Cardiac muscle cell (in vitro differentiated cells and primary cell): ENCODE data around the gene TCF12. TPM values are rescaled to one million over a fixed set of nuclear protein-coding genes. Genes with fewer than 3 reads are reported as not detected.
A peak's percentile ranks its signal among the peaks of the same experiment; 100 is the strongest.

Experiments used
- DNase-seq, 2 donors: peaks; one replicate each; pipeline versions ENCODE4 v3.0.0 to v3.0.0-alpha.2; 2010 to 2017; ENCODE audit warnings: low read depth in 1 of 2, low spot score in 1 of 2
- H3K27ac ChIP-seq: fragments of 200-600 bp; sonication (generic); 2 replicates; pipeline ENCODE4 v1.5.1; 2016
- H3K27me3 ChIP-seq: fragments of 200-600 bp; sonication (generic); 2 replicates; pipeline ENCODE4 v1.6.0; 2016; ENCODE audit warnings: control low read depth
- H3K36me3 ChIP-seq: fragments of 200-600 bp; sonication (generic); 2 replicates; pipeline ENCODE4 v1.5.1; 2016; ENCODE audit warnings: control low read depth
- H3K4me1 ChIP-seq: fragments of 200-600 bp; sonication (generic); 2 replicates; pipeline ENCODE4 v1.8.1; 2017; ENCODE audit warnings: low read depth, mild to moderate bottlenecking, mixed run types
- H3K4me3 ChIP-seq: fragments of 200-600 bp; sonication (generic); 2 replicates; pipeline ENCODE4 v1.5.1; 2016; ENCODE audit warnings: mild to moderate bottlenecking
- H3K9me3 ChIP-seq: fragments of 200-600 bp; sonication (generic); 2 replicates; pipeline ENCODE4 v1.5.1; 2017; ENCODE audit warnings: low read depth, mild to moderate bottlenecking, control low read depth
- polyA plus RNA-seq: library from polyadenylated mRNA; unstranded; fragments of >200 nt; fragmentation: Nextera tagmentation; extraction: Ambion mirVana; gene quantifications from 2 replicates; pipeline ENCODE4 v1.2.1, GENCODE V29; 2016
- total RNA-seq: library from RNA; depleted of rRNA; stranded (reverse); fragments of >200 nt; gene quantifications from 2 replicates; pipeline ENCODE4 v1.2.3, GENCODE V29; 2016
- TF ChIP-seq, protein P1 (sequence below): IDR thresholded peaks from 2 replicates; pipeline ENCODE4 v1.5.1; 2012; ENCODE audit warnings: low read depth, mild to moderate bottlenecking, low read length

The TCF12 gene
- total and polyA plus RNA-seq, 2 experiments from 2014 or later = 42.6 to 137 TPM

DNA sequence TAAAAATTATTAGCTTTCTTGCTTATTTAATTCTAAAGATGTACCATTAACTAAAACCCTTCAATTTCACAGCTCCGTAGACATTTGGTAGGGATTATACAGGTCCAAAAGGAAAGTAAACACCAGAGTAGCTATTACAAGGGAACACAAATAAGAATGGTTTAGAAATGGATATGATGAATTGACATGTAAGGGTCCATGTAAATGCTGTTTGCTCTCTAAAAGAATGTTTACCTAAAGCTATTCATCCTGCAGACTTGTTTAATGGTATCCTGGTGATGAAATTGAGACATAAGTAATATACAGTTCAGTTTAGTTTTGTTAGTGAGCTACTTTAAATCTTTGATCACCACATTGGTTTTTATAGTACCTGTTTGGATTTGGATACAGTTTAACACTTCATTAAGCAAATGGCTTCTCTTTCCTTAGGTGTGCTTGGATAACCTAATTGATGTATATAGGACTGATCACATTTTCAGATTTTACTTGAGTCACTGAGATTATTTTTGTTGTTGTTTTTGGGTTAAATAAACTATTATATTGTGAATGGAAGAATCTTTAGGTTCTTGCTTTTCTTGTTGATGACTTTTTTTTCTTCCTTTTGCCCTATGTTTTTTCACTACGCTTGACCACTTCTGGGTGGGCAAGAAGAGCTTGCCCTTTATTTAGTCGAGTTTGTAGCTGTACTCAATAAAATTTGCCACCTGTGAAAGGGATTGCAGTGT lies 115.4 kb downstream of the TCF12 start:
- TF ChIP-seq, protein P1, sequence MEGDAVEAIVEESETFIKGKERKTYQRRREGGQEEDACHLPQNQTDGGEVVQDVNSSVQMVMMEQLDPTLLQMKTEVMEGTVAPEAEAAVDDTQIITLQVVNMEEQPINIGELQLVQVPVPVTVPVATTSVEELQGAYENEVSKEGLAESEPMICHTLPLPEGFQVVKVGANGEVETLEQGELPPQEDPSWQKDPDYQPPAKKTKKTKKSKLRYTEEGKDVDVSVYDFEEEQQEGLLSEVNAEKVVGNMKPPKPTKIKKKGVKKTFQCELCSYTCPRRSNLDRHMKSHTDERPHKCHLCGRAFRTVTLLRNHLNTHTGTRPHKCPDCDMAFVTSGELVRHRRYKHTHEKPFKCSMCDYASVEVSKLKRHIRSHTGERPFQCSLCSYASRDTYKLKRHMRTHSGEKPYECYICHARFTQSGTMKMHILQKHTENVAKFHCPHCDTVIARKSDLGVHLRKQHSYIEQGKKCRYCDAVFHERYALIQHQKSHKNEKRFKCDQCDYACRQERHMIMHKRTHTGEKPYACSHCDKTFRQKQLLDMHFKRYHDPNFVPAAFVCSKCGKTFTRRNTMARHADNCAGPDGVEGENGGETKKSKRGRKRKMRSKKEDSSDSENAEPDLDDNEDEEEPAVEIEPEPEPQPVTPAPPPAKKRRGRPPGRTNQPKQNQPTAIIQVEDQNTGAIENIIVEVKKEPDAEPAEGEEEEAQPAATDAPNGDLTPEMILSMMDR = no peak
- Histone ChIP-seq H3K27ac (no peak overlapping the region), H3K9me3 (no peaks in the 10 kb centered on the region), H3K4me1 (peaks cover 22% of the 10 kb centered on the region), H3K4me3 (no peak overlapping the region), H3K36me3 (no peaks in the 10 kb centered on the region), H3K27me3 (no peaks in the 10 kb centered on the region)
- DNase-seq = no peak

DNA sequence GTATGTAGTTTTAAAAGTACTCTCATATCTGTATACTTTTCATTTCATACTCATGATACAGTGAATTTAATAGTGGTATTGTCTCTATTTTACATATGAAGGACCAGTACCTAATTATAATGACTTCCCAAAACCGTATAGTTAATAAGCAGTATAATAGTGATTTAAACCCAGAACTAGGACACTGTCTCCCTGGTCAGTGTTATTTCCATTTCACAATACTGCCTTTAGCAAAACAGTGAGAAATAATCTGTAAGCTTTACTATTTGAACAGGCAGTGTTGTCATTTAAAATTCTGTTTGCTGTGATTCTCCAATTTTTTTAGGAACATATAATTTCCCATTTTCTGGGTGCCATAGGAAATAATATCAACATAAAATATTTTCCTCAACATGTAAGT lies 116.2 kb downstream of the TCF12 start:
- Histone ChIP-seq H3K4me1 (peaks cover 22% of the 10 kb centered on the region), H3K36me3 (no peaks in the 10 kb centered on the region), H3K27me3 (no peaks in the 10 kb centered on the region), H3K27ac (no peak overlapping the region), H3K9me3 (no peaks in the 10 kb centered on the region), H3K4me3 (no peak overlapping the region)
- TF ChIP-seq, protein P1 = no peak
- no peak for DNase-seq

DNA sequence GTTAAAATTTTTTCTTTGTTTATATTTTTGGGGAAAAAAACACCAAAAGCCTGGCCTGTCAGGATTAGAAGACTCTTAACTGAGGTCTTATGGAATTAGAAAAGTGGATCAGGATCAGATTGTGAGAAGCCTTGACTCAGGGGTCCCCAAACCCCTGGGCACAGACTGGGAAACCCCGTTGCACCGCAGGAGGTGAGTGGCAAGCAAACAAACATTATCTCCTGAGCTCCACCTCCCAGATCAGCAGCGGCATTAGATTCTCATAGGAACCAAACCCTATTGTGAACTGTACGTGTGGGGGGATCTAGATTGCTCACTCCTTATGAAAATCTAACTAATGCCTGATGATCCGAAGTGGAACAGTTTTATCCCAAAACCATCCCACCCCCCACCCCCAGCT lies 117.2 kb downstream of the TCF12 start:
- no peaks in the 10 kb centered on the region for H3K36me3 ChIP-seq
- H3K4me1 ChIP-seq = peaks cover 20% of the 10 kb centered on the region
- H3K9me3 ChIP-seq = no peaks in the 10 kb centered on the region
- no peak overlapping the region for H3K4me3 ChIP-seq
- no peaks in the 10 kb centered on the region for H3K27me3 ChIP-seq
- DNase-seq = no peak
- TF ChIP-seq, protein P1 = no peak
- peak overlapping the region; percentile 48 for H3K27ac ChIP-seq

DNA sequence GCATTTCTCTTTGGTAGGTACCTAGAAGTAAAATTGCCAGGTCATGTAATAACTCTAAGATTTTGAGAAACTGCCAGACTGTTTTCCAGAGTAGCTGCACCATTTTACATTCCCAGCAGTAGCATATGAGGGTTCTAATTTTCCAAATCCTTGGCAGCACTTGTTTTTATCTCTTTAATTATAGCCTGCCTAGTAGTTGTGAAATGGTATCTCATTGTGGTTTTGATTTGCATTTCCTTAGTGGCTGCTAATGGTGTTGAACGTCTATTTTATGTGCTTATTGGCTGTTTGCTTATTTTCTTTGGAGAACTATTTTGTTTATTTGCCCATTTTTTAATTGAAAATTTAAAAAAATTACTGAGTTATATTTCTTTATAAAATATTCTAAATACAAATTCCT lies 117.9 kb downstream of the TCF12 start:
- peak in 1 of 2 donors; percentile 29 for DNase-seq
- H3K4me1 ChIP-seq = peaks cover 13% of the 10 kb centered on the region
- H3K36me3 ChIP-seq = no peaks in the 10 kb centered on the region
- no peaks in the 10 kb centered on the region for H3K27me3 ChIP-seq
- H3K27ac ChIP-seq = peak overlapping the region; percentile 48
- TF ChIP-seq, protein P1 = no peak
- H3K4me3 ChIP-seq = no peak overlapping the region
- no peaks in the 10 kb centered on the region for H3K9me3 ChIP-seq

DNA sequence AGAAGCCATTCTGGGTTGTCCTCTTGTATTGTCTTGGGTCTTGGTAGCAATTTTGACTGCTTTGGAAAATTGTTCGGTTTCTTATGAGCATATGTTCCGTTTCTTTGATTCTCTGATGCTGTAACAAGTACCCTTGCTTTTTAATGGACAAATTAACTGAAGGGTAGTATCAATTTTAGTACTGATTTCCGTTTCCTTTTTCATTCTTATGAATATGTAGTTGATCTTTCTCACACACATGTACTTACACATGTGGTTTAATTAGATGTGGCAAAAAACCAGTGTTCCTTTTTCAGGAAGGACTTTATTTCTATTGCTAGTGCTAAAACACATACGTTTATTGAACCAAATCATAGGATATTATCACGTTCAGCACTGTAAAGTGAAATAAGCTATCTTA lies 119.1 kb downstream of the TCF12 start:
- H3K27ac ChIP-seq = no peak overlapping the region
- TF ChIP-seq, protein P1 = no peak
- DNase-seq = no peak
- H3K27me3 ChIP-seq = no peaks in the 10 kb centered on the region
- no peak overlapping the region for H3K4me3 ChIP-seq
- no peaks in the 10 kb centered on the region for H3K36me3 ChIP-seq
- no peaks in the 10 kb centered on the region for H3K9me3 ChIP-seq
- peaks cover 7% of the 10 kb centered on the region for H3K4me1 ChIP-seq

DNA sequence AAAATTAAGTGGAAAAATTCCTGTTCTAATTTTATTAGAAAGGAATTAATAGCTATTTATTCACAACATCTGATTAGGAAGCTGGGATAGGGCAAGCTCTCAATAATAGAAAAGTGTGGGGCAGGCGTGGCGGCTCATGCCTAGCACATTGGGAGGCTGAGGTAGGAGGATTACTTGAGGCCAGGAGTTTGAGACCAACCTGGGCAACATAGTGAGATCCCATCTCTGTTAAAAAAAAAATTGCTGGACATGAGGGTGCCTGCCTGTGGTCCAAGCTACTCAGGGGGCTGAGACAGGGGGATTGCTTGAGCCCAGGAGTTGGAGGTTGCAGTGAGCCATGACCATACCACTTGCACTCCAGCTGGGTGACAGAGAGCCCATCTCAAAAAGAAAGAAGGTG lies 119.6 kb downstream of the TCF12 start:
- DNase-seq = no peak
- H3K4me1 ChIP-seq = peaks cover 7% of the 10 kb centered on the region
- TF ChIP-seq, protein P1 = no peak
- H3K4me3 ChIP-seq = no peak overlapping the region
- no peaks in the 10 kb centered on the region for H3K27me3 ChIP-seq
- no peaks in the 10 kb centered on the region for H3K36me3 ChIP-seq
- no peak overlapping the region for H3K27ac ChIP-seq
- no peaks in the 10 kb centered on the region for H3K9me3 ChIP-seq
